HG02938 (cell line): ENCODE results near the gene PDE1A.
"Not testable (repeated sequence)": the region's sequence is repeated elsewhere in the genome, so short reads cannot be mapped to it uniquely, and the experiment has no call there.

ENCODE experiments used
- ATAC-seq: cut with Tn5 transposase; IDR thresholded peaks from one replicate; pipeline ENCODE4 v1.9.1; 2021; ENCODE audit warnings: mild to moderate bottlenecking, moderate library complexity; ENCODE audit not compliant: unreplicated experiment

Gene PDE1A

DNA sequence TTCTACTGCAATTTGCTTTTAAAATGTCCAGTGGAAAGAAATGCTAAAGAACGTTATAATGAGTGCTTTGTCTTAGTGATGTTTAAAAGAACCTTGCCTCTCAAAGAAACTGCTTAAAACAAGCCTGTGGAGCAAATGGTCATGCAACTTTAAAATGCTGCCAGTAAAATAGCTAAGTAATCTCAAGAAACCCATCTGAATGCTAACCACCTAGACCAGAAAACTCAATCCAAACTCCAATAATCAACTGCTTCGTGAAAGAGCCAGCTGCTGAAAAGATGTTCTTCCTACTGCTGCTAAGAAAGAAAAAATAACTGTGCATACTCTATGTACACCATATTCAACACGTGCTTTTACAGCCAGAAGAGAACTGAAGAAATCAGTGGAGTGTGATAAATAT, 145.6 kb downstream of the PDE1A start:
- no peak for ATAC-seq

GRCh38 chr2:182280118-182280517, 146.7 kb downstream of the PDE1A start:
- ATAC-seq, result no peak

DNA sequence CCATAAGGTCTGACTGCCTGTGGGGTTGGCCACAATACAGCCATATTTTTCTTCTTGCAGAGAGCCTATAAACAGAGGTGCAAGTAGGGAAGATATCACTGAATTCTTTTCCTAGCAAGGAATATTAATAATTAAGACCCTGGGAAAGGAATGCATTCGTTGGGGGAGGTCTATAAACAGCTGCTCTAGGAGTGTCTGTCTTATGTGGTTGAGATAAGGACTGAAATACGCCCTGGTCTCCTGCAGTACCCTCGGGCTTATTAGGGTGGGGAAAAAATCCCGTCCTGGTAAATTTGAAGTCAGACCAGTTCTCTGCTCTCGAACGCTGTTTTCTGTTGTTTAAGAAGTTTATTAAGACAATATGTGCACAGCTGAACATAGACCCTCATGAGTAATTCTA, 150.2 kb downstream of the PDE1A start:
- not testable (repeated sequence) for ATAC-seq

DNA sequence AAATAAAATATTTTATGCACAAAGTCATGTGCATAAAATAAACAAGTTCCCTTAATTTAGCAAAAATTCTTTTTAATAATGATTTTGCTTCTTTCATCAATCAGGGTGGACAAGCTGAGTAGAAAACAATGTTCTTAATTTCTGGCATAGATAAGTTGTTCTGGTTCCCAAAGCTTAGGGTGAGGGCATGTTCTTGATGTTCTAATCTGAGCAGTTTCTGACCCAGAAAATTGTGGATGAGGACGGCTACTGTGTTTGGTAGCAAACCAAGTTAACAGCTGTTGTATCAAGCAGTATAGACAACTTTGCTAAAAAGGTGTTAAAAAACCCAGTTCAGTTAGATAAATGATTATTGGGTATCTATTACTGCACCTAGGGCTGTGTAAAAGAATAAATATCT, 158.9 kb downstream of the PDE1A start:
- no peak for ATAC-seq

- no peak for ATAC-seq
Observed at GRCh38 chr2:182266909-182267308, 159.9 kb downstream of the PDE1A start.

- ATAC-seq, result no peak
Observed at GRCh38 chr2:182265718-182266117, 161.1 kb downstream of the PDE1A start.

DNA sequence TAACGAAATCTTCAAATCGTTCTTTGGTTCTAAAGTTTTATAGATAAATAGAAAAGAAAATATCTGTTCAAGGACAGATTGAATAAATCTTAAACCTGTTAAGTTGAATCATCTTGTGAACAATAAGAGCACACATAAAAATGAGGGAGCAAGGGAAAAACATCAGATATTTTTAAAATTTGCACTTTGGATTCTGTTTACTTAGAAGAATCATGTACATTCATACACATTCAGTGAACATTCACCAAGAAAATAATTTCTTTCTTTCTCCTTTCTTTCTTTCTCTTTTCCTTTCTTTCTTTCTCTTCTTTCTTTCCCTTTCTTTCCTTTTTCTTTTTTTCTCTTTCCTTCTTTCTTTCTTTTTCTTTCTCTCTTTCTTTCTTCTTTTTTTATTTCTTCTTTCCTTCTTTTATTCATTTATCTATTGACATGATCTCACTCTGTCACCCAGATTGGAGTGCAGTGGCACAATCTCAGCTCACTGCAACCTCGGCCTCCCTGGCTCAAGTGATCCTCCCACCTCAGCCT, 164.9 kb downstream of the PDE1A start:
- no peak for ATAC-seq

DNA sequence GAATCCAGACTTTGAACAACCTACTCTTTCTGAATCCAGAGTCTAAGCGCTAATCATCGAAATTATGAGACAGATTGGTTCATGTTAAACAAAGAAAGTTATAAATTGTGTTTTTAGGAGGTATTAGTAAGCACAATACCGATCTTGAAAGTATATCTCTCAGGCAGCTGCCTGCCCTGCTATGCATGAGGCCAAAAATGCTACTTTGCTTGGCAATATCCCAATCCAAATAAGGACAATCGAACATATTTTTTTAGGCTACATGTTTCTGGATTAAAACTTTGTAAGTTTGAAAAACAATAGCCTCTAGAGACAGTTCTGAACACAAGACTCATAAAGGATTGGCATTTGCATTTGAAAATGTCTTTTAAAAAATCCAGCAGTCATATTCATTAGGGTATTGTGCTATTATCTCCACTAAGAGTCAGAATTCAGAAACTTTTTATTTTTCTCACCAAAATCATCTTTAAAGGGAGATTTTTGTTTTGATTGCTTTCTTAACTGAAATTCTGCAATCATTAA, 167.1 kb downstream of the PDE1A start:
- ATAC-seq, result no peak

- ATAC-seq, result no peak
Observed at GRCh38 chr2:182252534-182252933, 174.3 kb downstream of the PDE1A start.

- ATAC-seq, result no peak
Observed at GRCh38 chr2:182248898-182249297, 177.9 kb downstream of the PDE1A start.

- ATAC-seq, result no peak
Observed at GRCh38 chr2:182248362-182248761, 178.5 kb downstream of the PDE1A start.

DNA sequence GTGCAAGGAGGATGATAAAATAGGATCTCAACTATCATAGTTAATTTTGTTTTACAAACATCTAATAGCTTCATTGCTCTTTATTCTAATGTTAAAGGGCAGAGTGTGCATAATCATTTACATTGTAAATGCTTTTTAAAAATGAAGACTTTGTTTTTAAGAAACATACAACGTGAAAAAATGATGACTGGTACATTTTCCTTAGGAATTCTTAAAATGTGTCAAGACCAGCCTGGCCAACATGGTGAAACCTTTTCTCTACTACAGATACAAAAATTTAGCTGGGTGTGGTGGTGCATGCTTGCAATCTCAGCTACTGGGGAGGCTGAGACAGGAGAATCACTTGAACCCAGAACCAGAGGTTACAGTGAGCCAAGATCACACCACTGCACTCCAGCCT, 179.0 kb downstream of the PDE1A start:
- no peak for ATAC-seq

- ATAC-seq, result peak; percentile 71
Observed at GRCh38 chr2:182245963-182246362, 180.9 kb downstream of the PDE1A start.

DNA sequence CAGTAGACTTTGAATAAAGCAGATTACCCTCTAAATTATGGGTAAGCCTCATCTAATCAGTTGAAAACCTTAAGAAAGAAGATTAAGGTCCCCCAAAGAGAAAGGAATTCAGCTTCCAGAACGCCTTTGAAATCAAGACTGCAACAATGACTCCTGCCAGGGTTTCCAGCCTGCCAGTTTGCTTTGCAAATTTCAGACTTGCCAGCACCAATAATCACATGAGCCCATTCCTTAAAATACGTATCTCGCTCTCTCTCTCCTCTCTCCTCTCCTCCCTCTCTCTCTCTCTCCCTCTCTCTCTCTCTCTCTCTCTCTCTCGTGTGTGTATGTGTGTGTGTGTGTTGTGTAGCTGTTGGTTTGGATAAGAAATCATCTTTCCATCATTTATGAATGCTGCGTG, 184.2 kb downstream of the PDE1A start:
- no peak for ATAC-seq

GRCh38 chr2:182241936-182242335, 184.9 kb downstream of the PDE1A start:
- ATAC-seq, result no peak

DNA sequence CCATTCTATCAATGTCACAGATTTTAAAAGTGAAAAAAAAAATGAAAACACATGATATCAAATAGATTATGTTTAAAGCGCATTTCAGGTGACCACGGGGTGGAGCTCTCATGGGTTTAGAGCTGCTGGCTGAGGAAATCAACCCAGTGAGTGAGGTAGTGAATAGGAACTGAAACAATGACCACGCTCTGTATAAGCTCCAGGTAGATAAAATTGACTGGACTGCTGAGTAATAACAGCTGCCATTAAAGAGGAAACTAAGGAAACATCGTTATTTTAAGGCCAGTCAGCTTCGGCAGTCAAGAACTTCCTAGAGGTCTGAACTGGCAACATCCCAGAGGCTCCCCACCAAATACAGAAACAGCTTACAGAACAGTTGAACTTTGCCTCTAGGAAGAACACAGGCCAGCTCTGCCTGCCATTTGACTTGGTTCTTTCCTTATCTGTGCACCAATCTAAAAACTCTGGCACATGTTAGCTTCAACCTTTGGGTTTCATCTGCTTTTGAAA, 185.9 kb downstream of the PDE1A start:
- peak; percentile 100 for ATAC-seq

- no peak for ATAC-seq
Observed at GRCh38 chr2:182230561-182230960, 196.3 kb downstream of the PDE1A start.

- ATAC-seq, result no peak
Observed at GRCh38 chr2:182229297-182229696, 197.5 kb downstream of the PDE1A start.

DNA sequence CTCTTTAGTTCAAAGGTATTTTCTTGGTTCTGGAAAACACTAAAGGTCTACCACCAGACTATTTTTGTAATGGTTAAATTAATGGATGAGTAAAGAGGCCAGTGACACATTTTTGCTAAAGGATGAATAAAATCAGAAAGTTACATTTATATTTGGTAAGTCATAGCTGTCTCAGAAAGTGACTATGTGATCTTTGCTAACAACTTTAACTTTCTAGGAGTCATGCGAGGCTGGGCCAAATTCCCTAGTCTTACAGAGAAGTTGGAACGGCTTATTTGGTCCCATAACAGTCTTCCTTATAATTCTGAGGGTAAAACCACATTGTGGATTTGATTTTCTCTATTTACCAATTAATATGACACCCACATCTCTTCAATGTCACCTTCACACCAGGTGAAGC, 198.1 kb downstream of the PDE1A start:
- ATAC-seq, result no peak

GRCh38 chr2:182228073-182228473, 198.8 kb downstream of the PDE1A start:
- ATAC-seq, result no peak

DNA sequence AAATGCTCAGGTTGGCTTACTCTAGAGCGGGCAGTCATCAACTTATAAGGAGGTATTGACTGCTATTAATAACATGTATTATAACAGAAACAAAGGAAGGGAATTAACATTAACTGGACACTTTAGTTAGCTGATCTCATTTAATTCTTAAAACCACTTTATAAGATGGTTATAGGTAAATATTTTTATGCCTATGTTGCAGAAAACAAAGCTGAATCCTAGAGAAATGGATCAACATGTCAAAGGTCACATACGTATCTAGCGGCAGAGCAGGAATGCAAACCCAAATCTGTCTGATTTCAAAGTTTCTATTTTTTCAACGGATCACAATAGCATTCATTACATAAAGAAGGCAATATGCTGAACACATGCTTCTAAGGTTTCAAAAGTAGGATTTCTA, 200.0 kb downstream of the PDE1A start:
- no peak for ATAC-seq

- ATAC-seq, result no peak
Observed at GRCh38 chr2:182224669-182225068, 202.2 kb downstream of the PDE1A start.

DNA sequence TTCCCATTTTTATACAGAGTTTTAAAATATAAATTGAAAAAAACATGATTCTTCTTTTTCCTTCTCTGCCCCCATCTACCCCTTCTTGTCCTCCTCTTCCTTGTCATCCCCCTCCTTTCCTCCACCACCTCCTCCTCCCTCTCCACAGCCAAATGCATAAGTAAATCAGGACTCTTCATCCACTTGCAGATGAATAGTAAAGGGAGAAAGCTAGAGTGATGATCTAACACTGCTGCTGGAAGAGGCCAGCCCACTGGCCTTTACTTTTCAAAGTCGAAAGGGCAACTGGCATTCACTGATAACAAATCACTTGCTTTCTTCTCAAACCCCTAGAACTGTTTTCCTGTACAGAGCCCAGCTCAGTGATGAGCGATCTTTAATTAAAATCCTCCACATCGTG, 205.8 kb downstream of the PDE1A start:
- ATAC-seq, result no peak
